ENCODE measurements around the gene HPD.

GRCh38 chr12:121837680-121838079, 21.0 kb downstream of the HPD start:
- no peak for TF ChIP-seq CTCF (IDR thresholded peaks at IDR 0.05)
- TF ChIP-seq POLR2AphosphoS5 (IDR thresholded peaks at IDR 0.05; ENCODE audit: low read depth, low read length): no peak
- TF ChIP-seq SIN3A (IDR thresholded peaks at IDR 0.05; ENCODE audit: borderline replicate concordance, insufficient read depth, low read depth, low read length): no peak
- no peak for TF ChIP-seq REST (IDR thresholded peaks at IDR 0.05; ENCODE audit: insufficient read depth in 1 of 2, low read depth in 2 of 2, low read length in 1 of 2)

Measured in Panc1 (cell line).